Activated CD8-positive, alpha-beta memory T cell treated with anti-CD3 and anti-CD28 coated beads, Interleukin-2, amount 50 U/mL, for 1 hour (primary cell): ENCODE measurements around the gene DISC1.

ENCODE experiments used
- DNase-seq: peaks from one replicate; pipeline ENCODE4 v3.0.0-alpha.2; 2020; ENCODE audit errors: extremely low read depth

The DISC1 gene

DNA sequence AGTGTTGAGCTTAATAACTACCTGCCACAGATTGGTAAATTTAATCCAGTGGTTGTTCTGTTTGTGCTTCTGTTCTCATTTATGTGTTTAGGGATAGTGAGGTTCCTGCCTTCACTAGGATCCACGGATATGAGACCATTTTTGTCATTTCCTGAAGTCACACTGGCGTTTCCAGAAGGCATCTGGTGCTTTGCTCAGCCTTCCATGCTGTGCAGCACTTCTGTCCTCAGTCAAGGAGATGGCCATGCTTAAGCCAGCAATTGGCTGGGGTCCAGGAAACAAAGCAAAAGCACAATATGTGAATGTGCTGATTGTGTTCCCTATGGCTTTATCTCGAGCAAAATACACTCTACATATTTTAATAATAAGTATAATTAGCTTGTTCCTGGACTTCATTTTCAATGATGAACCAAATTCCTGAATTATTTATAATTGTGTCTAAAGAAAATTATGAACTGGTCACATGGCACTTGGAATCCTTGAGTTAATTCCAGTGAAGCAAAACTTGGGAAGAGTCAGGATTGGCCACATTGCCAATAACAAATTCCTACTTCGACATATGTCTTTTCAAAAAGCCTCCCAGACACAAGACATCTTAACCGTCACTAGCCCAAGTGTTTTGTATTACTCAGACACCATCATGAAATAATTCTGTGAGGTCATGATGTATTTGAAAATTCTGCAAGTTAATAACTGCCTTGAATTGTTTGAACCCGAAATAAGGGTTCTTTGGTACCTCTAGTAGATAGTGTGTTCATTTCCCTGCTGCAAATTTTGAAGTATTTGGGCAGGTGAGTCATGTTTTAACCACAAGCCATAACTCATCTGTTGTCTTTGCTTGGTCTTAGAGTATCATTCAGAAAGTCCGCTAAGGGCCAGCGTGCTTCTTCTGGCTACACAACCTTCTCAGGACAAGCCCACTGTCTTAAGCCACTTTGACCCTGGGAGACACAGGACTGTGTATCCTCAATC, 412.4 kb downstream of the DISC1 start:
- no peak for DNase-seq

DNA sequence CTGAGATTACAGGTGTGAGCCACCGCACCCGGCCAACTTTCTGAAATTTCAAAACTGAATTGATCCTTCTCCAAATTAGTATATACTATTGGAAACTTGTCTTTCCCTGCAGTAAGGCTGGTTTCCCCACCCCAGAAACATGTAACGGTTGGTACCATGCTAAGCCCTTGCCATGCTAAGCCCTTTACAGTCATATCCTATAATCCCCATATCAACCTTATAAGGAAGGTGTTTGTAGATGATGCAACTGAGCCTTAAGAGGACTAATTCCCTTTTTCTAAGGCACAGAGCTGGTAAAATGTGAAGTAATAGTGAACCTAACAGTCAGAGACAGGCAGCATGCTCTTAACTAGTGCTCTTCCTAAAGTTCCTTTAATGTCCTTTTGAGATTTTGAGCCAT, 413.7 kb downstream of the DISC1 start:
- no peak for DNase-seq

DNA sequence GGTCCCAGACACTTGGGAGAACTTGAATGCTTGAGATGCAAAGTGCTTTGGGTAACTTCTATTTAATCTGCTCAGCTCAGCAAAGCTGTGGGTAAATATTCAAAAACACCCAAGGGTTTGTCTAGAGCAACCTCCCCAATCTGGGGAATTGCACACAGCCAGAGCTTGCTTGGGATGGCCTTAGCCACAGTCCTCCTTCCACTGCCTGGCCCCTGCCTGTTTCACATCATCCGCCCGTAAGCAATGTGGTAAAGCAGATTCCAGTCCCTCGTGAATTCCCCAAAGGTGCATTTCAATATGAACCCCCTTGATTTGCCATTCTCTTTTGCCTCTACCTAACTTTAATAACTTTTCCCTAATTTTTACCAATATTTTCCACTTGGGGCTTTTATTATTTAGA, 418.1 kb downstream of the DISC1 start:
- no peak for DNase-seq

DNA sequence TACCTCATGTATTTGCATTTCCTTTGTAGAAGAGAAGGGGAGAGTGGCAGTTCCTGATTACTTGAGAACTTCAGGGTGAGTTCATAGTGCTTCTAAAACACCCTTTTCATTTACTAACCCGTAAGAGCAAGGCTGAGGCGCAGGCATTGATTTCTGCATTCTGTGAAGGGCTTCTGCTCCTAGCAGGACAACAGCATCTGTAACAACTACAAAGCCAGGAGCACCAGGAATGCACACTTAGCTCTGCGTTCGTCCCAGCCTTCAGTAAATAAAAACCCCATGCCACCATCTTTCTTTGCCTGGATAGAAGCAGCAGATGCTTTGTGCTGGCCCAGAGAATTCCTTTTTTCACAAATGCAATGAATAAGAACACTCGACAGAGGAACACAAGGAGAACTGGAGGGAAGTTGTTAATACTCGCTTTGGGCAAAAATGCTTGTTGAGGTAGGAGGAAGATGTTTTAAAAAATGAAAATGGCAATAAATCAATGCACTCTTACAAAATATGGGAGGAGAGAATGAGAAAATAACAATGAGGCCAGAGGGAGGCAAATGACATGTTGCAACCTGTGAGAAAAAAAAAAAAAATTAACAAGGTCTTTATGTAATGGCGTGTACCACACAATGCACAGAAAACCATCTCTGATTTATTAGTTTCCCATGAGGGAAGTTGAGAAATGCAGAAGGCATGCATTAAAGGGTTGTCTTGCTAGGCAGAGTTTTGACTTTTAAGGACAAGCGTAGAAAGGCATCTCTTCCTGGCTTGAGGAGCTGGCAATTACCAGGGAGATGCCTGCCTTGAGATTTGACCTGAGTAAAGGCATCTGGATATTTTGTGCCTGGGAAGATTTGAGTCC, 418.8 kb downstream of the DISC1 start:
- no peak for DNase-seq

DNA sequence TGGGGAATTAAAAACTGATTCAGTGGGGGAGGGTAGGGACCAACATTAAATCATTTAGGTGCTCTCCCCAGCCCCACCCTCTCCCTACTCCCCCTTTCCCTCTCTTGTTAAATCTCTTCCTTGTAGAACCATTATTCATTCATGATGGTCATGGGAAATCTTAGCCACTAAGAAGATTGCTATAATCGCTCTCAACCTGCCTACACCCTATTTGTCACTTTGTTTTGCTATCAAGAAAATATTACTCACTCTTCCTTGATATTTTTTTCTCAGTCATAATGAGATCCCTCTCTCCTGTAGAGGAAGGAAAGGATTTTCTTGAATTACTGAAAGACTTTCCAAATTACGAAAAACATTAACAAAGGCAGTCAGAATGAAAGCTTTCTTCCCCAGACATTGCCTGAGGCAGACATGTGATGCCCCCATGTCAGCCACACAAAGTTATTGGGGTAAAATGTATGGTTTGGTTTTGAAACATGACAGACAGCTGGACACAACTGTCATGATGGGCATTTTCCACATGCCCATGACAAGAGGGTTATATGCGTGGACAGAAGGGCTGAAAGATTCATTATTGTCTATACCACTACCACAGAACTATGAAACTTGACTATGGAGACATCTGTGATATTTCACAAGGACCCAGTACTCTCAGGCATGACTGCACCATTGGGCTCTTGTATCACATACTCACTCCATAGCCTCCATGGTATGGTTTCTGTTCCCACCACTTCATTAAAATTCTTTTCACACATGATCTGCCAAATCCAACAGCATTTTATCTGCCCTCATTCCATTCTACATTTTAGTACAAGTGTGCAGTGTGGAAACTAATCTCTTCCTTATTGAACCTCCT, 420.1 kb downstream of the DISC1 start:
- no peak for DNase-seq

DNA sequence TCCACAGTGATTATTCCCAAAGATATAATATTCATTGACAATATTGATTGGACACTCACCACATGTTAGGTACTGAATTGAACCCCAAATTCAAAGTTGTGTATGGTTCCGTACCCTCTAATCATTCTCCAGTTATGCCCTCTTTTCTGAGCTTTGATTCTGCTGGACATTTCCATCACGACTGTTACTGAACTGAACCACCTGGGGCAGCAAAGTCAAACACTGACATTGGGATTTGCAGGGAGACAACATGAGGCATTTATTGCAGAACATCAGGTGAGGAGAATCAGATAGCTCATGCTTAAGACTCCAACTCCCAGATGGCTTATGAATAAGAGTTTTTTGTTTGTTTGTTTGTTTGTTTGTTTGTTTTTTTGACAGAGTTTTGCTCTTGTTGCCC, 420.9 kb downstream of the DISC1 start:
- no peak for DNase-seq

DNA sequence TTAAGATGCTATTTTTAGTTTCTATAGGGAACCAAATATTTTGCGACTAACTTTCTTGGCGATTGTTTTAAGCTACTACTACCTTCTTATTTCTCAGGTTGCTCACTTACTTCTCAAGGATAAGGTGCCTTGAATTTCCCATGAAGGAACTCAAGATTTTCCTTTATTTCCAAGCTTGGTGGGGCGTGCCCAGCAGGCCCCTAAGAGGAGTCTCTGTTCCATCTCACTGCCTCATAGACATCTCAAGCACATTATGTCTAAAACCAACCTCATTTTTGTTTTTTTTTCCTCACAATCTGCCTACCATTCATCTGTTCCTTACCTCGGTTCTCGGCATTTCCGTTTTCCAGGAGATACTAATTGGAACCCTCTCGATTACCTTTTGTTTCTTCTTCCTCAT, 421.9 kb downstream of the DISC1 start:
- no peak for DNase-seq

DNA sequence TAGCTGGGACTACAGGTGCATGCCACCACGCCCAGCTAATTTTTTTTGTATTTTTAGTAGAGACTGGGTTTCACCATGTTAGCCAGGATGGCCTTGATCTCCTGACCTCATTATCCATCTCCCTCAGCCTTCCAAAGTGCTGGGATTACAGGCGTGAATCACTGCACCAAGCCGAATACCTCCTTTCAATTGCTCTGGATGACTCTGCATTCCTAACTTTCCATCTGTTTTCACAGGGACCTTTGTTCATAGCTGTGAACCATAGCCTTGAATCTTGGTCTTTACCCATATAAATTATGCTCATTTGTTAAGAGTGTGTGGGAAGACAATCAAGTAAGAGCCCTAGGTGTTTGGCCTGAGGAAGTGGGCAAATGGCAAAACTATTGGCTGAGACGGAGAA, 422.7 kb downstream of the DISC1 start:
- DNase-seq = no peak

DNA sequence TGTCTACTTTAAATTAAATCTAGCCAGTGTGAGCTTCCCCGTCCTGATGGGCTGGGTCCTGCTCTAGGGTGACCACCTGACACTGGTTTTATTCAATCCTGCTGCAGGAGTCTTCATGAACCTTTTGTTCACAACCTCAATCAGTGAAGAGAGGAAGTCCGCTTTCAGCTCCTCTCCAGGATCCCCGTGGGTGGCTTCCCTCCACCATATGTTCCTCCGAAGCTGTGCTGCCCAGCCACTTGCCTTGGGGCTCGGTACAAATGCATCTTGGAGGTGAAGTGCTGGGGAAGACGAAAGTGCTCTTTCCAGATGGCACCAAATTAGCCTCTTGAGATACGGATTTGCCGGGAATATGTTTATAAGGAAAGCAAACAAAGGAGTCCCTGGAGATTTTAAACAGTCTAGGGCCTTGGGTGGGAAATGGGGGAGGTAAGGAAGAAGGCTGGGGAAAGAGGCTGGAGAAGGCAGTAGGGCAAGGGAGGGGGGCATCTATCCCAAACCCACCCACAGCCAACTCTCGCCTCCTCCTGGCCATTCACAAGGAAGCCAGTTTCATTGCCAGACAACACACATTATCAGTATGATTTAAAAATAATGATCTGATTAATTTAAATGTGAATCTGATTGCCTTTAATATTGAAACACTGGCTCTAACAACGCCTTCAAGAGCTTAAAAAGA, 430.8 kb downstream of the DISC1 start:
- no peak for DNase-seq

DNA sequence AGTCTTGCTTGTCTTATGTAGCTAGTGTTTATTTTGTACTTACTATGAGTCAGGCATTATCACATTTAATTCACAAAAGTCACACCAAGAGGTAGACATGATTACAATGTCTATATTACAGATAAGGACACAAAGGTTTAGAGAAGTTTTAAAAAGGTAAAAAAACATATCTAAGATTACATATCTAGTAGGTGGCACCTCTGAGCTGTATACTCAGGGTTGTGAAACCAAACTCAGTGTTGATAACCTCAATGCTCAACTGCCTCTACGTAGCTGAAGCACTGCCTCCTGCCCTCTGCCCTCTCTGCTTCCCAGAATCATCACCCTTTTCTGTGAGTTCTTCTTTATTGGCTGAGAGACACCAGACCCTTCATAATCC, 431.3 kb downstream of the DISC1 start:
- no peak for DNase-seq

DNA sequence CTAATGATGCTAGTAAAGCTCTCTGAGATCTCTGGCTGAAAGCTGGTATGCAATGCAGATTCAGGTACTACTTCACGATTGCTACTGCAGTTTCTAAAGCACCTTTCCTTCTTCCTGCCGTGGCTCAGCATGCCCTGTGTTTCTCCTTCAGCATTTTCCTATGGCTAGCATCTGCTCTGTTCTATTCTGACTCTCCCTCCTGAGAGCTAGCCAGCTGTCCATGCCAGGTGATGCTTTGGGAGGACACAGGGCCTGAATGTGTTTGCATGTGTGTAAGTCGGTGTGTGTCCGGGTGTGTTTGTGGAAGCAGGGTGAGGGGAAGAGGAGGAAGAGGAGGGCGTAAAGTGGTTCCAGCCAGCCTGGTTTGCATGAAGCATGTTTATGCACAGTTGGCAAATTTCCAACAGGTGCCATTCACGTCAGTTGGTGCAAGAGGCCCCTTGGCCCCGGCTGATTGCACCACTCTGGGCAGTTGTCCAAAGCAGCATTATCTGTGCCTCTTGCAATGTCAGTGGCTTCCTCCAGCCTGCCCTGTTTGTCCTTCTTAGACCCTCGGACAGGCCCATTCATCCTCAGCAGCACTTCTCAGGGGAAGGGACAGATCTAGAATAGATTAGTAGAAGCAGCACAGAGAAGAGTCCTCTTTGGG, 433.3 kb downstream of the DISC1 start:
- no peak for DNase-seq

DNA sequence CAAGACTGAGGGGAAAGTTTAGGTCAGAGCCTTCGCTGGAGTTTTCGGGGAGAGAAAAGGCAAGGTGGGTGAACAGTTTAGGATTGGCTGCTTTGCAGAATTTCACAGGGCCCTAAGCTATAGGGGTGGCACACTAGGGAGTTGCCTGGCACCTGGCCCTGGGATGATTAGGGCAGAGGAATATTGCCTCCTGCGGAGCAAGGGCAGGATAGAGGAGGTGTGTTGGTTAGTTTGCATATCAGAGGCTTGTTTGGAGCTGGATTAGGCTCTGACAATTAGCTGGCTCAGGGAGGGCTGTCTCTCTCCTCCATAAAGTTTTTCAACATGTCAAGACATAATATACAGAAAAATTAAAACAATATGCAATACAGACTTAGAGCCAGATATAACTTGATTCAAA, 436.4 kb downstream of the DISC1 start:
- no peak for DNase-seq

DNA sequence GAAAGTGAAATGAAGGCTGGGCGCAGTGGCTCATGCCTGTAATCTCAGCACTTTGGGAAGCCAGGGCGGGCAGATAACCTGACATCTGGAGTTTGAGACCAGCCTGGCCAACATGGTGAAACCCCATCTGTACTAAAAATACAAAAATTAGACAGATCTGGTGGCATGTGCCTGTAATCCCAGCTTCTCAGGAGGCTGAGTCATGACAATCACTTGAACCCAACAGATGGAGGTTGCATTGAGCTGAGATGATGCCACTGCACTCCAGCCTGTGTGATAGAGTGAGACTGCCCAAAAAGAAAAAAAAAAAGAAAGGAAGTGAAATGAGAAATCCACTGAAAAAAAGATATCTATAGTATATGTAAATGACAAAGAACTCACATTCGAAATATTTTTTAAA, 439.9 kb downstream of the DISC1 start:
- no peak for DNase-seq

DNA sequence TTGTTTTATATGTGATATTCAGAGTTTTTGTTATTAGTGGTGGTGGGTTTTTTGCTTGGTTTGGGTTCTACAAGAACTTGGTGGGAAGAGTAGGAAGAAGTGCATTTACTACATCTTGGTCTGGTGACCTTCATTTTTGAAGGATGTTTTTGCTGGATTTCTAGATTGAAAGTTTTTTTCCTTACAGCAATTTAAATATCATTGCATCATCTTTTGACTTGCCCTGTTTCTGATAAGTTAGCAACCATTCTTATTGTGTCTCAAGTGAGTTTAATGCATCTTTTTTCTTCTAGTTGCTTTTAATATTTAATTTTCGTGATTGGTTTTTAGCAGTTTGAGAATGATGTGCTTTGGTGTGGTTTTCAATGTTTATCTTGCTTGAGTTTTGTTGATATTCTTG, 447.7 kb downstream of the DISC1 start:
- DNase-seq = no peak

DNA sequence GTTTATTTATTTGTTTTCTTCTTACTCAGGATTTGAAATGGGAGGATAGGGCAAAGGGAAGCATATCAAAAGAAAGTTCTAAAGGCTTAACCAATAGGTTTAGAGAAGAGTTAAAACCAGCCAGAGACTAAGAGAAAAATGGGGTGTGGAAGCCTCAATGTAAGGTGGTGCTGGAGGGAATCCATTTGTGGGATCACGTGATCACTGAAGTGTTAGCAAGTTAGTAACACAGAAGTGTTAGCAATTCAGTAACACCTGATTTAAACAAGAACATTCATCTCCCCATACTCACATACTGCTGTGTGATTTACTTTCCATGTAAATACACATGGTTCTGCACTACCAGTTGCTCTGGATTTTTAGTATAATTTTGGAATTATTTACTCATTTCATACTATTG, 451.2 kb downstream of the DISC1 start:
- no peak for DNase-seq

DNA sequence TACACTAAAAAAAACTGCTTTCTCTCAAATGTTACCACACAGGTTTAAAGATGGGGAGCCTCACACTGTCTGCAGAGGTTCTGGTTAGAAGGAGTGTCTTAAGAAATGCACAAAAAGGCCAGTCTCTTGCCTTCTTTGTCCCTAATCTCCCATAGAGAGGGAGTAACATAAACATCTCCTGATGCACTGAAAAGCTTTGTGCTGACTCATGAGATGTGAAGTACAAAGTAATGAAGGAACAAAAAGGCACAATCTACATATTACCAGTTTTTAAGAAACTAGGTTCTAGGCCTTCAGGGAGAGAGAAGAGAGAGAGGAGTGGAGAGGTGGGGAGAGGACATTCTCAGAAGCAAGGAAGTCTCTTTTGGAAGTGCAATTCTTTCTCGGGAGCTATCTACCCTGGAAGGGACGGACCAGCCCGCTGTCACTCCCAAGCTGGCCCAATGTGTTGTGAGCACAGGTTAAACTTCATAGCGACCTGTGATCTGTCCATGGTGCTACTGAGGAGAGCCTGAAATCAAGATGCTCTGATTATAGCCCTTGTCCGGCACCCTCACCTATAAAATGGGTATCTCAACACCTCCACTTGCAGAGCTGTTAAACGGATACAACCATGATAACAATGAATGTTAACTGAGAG, 458.1 kb downstream of the DISC1 start:
- no peak for DNase-seq

DNA sequence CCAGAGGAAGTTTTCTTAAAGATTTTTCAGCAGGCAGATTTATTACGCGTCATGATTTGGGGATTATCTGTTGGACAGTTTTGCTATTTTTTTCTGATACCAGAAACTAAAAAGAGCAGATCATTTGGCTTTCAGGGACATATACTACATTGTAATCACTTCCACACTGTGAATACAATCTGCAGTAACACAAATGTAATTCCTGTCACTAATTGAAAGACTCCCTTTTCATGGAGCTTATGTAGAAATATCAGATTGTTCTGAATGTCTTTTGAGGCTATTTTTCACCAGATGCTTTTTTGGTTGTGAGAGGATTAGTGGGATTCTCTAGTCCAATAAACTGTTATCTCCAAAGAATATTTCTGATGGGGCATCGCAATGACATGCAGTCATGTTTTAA, 464.2 kb downstream of the DISC1 start:
- DNase-seq = no peak
